ENCODE results near the gene PLAC8.
A peak's percentile ranks its signal among the peaks of the same experiment; 100 is the strongest.
"Not testable (repeated sequence)": the region's sequence is repeated elsewhere in the genome, so short reads cannot be mapped to it uniquely, and the experiment has no call there.

The PLAC8 gene, protein sequence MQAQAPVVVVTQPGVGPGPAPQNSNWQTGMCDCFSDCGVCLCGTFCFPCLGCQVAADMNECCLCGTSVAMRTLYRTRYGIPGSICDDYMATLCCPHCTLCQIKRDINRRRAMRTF

DNA sequence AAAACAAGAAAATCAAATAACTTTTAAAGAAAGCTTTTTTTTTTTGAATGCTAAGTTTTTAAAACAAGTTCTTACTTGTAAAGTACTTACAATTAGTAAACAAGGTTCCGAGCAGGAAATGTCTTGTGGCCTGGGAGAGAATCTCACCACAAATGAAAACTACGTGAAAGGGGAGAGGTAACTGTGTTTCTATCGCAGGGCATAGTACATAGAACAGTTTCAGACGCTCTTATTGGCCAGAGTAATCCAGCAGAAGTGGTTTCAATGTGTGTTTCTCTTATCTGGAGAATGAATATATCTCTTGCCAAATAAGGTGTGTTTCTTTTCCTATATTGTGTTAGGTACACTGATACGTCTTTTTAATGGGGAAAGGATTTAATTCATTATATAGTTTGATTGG, at the start of gene PLAC8:
TSS of gene PLAC8 (minus strand) at position 154 of the 400 bp plus-strand sequence. CDS start 6,808 bp downstream, outside the sequence.
- DNase-seq = no peak

DNA sequence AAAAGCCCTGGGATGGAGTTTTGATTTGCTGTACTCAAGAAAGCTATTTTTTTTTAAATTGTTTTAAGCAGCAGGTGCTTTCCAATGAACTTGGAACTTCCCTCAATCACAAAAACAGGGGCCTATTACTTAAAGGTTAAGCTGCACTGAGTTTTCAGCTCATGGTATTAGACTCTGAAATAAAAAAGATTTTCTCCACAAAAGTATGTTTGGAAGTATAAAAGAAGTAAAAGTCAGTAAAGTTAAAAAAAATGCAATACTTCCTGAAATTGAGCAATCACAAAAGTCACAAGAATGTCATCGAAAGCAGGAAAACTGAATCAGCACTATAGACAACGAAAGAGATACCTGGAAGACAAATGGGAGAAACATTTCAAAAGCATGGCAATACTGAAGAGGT, 38.9 kb upstream of the PLAC8 start:
- no peak for DNase-seq

DNA sequence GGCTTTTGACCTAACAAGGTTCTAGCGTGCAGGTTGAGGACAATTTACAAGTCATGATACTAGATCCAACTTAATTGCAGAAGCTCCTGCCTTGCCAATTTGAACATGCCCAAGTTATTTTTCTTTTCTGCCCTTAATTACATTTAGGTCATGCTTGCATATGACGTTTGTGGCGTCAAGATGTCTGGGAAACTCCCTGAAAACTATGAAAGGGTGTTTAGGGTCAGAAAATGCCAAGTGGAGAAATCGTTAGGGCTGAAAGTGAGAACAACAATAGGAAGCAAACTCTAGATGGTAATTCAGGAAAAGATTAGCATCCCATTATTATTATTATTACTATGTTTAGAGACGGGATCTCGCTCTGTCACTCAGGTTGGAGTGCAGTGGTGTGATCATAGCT, 38.2 kb upstream of the PLAC8 start:
- DNase-seq = no peak

DNA sequence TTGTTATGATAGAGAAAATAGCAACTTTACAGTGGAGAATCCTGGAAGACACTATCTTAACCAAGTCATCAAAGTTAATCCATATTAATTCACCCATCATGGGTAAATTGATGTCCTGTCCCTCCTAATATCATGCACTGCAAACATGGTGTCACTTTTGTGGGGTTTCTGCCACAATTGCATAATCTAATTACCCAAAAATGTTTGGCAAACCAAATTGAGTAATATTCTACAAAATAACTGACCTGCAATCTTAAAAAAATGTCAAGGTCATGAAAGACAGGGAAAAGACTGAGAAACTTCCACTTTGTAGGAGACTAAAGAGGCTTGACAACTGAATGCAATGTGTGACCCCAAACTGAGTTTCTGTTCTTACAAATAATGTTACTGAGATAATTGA, 37.1 kb upstream of the PLAC8 start:
- no peak for DNase-seq

DNA sequence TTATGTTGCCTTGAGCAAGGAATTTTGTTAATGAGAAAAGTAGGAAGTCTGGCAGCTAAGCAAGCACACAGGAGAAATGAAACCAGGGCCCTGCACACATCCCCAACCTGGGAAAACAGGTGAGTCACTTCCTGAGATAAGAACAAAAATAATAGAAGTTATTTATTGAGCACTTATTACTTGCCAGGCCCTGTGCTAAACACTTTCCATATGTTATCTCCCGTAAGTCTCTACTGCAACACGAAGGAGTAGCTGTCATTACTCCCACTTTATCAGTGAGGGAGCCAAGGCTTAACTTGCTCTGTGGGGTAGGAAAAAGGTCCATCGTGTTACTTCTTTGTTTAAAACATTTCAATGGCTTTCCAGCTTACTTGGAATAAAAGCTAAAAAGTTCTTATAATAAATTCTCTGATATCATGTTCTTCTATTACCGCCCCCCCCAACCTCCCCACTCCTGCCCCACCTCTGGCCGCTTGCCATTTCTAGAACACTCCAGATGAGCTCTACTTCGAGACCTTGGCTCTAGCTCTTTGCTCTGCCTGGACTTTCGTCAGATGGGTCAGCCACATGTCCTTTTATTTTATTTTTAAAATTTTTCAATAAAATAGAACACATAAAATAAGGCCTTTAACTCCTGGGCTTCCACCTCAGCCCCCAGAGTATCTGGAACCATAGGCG, 36.3 kb upstream of the PLAC8 start:
- no peak for DNase-seq

DNA sequence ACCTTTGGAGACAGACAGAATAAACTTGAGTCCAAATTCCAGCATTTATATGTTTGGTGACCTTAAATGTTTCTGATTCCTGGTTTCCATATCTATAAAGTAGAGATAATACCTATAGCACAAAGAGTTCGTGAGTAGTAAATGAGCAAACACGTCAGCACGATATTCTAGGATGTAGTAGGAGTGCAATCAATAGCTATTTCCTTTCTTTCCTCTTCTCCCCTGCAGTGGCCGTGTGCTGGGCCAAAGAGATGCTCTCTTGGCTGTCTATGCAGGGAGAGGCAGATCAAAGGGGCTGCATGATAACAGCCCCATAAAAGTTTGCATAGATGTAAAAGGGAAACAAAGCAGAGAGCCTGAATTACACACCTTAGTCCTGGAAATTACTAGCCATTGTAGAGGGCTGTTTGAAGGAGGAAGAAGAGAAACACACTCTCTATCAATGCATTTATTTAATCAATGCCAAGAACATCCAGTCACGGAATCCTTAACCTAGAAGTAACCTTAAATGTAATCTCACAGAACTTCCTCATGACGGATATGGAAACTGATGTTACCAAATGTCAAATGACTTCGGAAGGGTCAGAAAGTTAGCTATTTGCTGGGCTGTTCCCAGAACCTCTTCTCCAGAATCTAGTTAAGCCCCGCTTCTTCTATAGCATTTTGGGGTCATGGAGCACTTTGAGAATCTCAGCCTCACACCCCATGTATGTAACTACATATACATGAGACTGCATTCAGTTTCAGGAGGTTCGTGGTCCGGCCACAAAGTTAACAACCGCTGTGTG, 35.5 kb upstream of the PLAC8 start:
- DNase-seq = no peak

DNA sequence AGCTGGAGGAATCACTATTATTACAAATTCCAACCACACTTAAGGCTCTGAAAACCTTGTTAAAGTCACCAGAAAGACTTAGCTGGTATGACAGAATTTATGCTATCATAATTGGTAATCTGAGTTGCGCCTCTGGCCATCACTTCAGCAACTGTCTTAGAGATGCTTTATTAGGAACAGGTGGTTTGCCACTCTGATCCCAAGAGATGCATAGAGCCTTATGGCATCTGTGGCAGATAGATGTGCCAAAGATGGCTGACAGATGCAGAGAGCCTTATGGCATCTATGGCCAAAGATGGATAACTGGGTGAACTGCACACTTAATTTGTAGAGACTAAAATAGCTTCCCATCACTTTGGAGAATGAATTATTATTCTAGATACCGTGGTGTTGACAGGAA, 32.3 kb upstream of the PLAC8 start:
- no peak for DNase-seq

DNA sequence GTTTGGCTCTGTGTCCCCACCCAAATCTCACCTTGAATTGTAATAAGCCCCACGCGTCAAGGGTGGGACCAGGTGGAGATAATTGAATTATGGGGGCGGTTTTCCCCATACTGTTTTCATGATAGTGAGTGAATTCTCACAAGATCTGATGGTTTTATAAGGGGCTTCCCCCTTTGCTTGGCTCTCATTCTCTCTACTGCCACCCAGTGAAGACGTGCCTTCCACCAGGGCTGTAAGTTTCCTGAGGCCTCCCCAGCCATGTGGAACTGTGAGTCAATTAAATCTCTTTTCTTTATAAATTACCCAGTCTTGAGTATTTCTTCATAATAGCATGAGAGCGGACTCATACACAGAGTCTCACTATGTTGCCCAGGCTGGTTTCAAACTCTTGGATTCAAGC, 31.2 kb upstream of the PLAC8 start:
- not testable (repeated sequence) for DNase-seq

DNA sequence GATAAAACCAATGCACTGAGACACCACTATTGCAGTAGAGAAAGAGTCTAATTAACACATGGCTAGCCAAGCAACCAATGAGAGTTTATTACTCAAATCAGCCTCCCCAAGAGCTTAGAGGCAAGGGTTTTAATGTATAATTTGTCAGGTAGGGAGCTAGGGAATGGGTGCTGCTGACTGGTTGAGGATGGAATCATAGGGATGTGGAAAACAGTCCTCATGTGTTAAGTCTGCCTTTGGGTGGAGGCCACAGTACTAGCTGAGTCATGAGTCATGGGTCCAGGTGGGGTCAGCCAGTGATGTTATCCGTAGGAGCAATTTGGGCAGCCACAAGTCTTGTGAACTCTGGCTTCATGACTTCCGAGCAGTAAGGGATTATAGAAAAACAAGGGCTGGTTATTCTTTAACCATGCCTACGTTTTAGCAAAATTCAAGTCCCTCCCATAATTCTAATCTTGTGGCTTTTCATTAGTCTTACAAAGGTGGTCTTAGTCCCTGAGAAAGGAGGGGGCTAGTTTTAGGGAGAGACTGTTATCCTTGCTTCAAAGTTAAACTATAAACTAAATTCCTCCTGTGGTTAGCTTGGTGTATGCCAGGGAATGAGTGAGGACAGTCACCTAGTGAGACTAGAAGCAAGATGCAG, 25.1 kb upstream of the PLAC8 start:
- no peak for DNase-seq

DNA sequence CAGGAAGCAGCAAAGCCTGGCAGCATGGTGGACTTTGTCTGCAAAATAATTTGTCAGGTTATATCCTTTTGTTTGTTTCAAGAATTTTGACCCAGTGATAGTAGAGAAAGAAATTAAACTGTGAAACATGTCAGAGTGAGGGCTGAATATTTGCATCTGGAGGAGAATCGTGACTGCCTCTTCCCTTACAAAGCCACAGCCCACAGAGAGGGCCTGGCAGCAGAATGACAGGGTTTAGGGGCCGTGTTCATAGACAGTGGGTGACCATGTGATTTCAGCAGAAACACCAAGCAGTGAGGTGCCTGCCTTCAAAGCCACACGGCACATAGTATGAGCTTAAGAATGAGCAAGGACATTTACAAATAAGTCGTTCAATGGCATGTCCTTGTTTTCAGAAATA, 24.4 kb upstream of the PLAC8 start:
- DNase-seq = peak; percentile 21

DNA sequence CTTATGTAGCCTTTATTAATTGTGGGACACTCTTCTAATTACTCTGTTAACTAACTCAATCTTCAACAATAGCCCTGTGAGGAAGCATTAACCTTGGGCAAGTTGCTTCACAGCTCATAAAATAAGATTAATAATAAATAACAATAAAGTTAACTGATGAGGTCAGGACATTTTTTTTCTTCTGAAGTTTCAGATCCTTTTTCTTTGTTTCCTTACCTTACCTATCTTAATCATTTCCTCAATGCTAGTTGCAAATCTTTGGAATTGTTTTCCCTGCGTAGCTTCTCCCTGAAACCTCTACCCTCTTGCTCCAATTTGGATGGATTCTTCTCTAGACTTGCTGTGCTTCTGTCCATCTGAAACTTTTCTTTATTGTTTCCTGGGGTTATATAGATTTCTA, 17.5 kb upstream of the PLAC8 start:
- DNase-seq = no peak

DNA sequence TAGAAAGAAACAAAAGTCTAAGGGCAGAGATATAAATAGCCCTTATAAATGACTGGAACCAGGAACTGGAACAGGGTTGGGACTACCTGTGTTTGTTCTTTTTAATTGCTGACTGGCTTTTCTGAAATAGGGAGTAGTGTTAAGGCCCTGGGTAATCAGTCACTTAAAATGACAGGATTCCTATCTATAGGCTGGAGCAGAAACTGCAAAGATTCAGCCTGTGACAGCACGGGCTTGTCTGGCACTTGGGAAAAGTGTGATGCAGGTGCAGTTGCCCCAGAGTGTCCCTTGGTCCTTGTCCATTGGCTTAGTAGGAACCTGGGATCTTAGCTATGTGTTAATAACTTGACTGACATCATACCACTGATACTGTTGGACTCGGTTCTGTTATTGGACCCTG, 14.7 kb upstream of the PLAC8 start:
- DNase-seq = no peak

DNA sequence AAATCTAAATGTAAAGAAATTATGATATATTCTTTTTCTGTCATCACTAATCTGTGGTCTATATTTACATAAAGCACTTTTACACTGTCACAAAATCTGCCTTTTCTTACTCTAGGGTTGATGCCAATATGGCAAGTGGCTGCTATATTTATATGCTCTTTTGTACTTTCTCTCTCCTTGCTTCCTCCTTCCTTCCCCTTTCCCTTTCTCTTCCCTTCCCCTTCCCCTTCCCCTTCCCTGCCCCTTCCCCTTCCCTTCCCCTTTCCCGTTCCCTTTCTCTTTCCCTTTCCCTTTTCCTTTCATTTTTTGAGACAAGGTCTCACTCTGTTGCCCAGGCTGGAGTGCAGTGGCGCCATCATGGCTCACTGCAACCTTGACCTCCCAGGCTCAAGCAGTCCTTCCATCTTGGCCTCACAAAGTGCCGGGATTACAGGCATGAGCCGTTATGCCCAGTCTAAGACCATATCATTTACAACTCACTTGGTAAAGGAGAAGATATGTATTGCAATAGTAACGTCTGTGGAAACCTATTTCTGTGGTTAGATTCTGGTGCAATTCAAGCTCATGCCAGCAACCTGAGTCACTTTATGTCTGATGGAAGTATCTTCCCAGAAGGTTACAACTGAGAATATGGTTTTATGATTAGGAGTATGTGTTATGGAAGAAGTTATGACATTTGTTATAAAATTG, 13.9 kb upstream of the PLAC8 start:
- DNase-seq = no peak

DNA sequence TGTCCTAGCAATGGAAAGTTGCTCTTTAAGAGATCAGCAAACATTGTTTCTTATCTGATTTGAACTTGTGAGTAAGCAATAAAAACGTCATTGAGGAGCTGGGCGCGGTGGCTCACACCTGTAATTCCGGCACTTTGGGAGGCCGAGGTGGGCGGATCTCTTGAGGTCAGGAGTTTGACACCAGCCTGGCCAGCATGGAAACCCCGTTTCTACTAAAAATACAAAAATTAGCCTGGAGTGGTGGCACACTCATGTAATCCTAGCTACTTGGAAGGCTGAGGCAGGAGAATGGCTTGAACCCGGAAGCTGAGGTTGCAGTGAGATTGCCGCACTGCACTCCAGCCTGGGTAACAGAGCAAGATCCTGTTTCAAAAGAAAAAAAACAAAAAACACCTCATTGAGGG, 11.2 kb upstream of the PLAC8 start:
- DNase-seq = peak; percentile 20

DNA sequence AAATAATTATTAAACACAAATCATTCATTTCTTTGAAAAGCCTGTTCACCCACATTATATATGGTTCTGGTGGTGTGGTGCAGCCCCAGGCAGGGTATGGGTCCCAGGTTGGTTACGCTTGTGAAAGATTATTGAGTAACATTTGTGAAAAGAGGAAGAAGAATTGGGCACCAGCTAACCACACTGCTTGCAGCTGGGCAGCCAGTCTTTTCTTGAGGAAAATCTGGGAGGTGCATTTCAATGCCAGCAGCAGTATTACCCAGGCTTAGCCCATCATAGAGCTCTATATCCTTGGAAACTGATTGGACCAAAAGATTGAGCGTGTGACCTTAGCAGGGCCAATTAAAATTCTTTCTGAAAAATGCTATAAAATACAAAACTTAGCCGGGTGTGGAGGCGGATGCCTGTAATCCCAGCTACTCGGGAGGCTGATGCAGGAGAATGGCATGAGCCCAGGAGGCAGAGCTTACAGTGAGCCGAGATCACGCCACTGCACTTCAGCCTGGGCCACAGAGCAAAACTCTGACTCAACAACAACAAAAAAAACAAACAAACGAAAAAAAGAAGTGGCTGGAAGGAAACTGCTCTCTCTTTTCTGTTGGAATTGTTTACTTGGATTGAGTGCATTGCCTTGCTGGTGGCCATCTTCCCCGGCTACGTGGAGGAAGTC, 9.7 kb upstream of the PLAC8 start:
- DNase-seq = no peak

DNA sequence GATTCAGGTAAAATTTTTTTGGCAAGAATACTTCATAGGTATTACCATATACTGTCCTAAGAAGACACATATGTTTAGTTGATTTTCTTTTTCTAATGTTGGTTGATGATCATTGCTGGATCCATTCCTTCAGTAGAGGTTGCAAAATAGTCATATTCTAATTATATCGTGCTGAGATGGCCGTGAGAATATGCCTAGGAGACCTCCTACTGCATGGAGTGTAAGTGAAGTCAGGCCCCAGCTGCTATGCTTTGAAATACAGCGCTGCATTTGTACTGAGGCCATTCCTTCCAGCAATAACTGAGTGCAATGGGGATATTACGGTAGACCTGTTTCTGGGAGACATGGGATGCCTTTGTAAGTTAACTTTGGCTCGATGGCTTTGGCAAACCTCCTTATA, 6.7 kb upstream of the PLAC8 start:
- DNase-seq = no peak

DNA sequence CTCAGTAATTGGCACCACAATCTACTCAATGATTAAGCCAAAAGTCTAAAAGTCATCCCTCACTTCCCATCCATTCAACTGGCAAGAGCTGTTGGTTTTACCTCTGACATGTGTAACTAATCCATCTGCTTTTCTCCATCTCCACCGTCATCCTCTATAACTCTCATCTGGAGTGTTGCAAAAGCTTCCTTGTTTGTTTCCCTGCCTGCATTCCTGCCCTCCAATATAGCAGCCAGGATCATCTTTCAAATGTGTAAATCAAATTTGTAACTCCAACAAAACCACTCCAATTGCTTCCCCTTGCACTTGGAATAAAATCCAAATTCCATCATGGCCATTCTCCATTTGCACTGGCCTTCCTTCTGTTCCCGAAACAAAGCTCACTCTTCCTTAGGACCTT, 4.3 kb upstream of the PLAC8 start:
- no peak for DNase-seq

DNA sequence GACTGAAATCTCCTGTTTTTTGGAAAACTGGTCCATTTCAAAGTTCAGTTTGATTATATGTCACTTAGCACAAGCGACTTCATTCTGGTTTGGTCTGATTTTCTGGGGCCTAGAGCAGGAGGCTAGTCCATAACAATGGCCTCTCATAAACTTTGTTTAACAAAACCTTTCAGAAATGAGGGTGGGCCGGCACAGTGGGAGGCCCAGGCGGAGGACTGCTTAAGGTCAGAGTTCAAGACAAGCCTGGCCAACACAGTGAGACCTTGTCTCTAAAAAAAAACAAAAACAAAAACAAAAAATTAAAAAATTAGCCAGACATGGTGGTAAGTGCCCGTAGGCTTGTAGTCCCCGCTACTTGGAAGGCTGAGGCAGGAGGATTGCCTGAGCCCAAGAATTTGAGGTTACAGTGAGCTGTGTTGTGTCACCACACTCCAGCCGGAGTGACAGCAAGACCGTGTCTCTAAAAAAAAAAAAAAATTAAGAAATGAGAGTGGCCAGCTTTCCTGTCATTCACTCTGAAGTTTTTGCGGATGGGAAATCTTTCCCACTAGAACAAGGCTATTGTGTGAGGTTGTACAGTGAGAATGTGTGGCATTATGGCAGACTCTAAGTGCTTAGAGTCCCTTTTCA, 1.2 kb upstream of the PLAC8 start:
- DNase-seq = no peak

DNA sequence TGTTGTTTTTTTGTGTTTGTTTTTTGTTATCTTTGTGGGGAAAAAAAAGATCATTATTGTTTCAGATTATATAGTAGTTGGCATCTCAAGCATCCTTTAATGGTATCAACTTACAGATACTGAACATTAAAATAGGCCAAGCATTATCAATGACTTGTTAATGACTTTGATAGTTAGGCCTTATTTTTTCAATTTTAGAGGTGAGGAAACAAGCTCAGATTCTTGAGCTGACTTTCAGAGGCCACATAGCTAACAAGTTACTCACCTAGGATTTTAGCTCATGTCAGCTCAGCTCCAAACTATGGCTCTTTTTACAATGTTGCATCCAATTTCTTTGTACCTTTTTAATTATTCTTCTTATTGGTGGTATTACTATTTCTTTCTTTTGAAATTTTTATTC, 471 bp upstream of the PLAC8 start:
- DNase-seq = no peak

DNA sequence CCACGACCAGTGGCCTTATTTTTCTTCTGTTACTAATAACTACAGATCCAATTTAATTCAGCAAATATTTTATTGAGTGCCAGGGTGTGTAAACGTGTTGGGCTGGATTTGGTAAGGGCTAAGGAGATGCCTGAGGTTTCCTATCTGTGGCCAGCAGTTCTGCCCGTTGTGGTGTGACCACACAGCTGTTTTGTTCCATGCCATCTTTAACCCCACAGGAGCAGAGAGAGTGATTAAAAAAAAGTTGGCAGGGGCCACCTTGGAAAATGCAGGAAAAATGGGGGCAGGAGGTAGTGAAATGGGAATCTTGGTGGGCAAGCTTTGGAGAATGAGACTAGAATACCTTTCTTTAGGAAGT, 1.1 kb downstream of the PLAC8 start:
- DNase-seq = no peak

DNA sequence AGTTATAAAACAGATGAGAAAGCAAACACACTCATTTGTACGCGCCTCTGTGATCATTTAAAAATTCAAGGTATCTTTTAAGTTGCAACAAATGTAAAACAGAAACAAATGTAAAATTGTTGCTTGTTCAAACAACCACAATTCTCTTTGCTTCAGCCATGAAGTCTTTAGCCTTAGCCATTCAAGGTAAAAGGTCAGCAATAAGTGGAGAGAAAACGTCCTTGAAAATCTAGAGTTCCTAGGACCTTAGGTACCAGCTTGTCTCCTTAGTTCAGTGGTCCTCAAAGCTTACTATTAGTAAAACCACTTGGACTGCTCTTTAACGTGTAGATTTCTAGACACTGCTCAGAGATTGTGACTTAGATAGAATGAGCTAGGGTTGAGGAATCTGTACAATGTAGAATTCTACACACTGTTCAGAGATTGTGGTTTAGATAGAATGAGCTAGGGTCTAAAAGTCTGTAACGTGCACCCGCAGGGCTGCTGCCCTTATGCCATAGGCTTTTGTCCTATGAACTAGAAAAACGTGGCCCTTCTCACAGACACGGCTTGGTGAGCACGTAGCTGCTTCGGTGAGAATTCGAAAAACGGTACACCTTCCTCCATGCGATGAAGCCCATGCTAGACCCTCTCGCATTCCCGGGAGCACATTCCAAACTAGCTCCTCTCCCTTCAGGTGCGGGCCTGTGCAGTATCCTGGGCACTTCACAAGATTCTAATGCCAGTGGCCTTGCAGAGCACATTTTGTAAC, 1.7 kb downstream of the PLAC8 start:
- no peak for DNase-seq

DNA sequence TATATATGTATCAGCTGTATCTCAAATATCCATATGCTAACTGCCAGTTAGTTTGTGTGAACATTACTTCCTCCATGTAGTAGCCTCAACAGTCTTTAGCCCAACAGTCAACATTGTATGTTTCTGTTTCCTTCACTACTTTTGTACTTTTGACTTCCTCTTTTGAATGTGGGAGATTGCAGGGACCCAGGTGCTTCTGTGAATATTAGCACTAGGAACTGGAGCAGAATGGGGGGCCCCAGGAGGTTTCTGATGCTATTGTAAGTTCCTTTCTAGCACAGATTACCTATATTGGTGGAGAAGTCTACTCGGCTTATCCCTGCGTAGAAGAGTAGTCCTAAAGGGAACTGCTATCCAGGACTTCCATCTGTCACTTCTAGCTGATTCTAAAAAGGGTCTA, 2.3 kb downstream of the PLAC8 start:
- DNase-seq = peak; percentile 24
